ENCODE data around the gene SRI. TPM values are rescaled to one million over a fixed set of nuclear protein-coding genes. Genes with fewer than 3 reads are reported as not detected.

The SRI gene
- total and polyA plus RNA-seq, 2 donors (not counting 3 experiments of a cell fraction or from before 2014, with no cell fraction given) = 121 to 204 TPM

DNA sequence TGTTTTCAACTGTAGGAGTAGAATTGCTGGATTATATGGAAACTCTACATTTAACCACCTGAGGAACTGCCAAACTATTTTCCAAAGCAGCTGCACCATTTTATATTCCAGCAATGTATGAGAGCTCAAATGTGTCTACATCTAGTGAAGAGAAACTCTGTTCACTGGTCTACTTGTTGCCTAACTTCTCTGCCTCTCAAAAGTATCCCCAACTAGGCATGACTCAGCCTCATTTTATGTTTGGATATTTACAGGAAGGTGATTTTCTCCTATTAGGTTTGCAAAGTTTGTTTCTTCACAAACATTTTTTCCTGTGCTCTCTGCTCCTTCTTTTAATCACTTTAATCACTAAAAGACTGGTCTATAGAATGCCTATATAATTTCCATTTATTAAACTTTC, 37.1 kb upstream of the SRI start:
- Histone ChIP-seq H3K9ac (replicated peaks; ENCODE audit: extremely low read depth, insufficient read depth, low read length) (no peak overlapping the region), H3K4me1 (ENCODE audit: control insufficient read depth, extremely low read depth, insufficient read depth, low read length) (no peaks in the 10 kb centered on the region), H3K4me2 (ENCODE audit: insufficient read depth, low read length) (no peak overlapping the region), H3K36me3 (ENCODE audit: control insufficient read depth in 2 of 2, extremely low read depth in 1 of 2, insufficient read depth in 2 of 2, low read length in 2 of 2) (no peaks in the 10 kb centered on the region), H3K9me3 (replicated peaks; ENCODE audit: control insufficient read depth, insufficient read depth, low read length) (no peaks in the 10 kb centered on the region), H2AFZ (ENCODE audit: low read depth, low read length) (no peak overlapping the region), H3K4me3 (replicated peaks in 1 of 3; ENCODE audit: insufficient read depth in 1 of 3, low read depth in 1 of 3, low read length in 3 of 3) (no peak overlapping the region), H3K79me2 (ENCODE audit: control insufficient read depth, insufficient read depth, low read length) (no peaks in the 10 kb centered on the region), H3K27ac (ENCODE audit: insufficient read depth, low read depth, low read length) (no peak overlapping the region), H4K20me1 (replicated peaks; ENCODE audit: control insufficient read depth, extremely low read depth, insufficient read depth, low read length) (no peaks in the 10 kb centered on the region), H3K27me3 (ENCODE audit: control insufficient read depth in 2 of 2, insufficient read depth in 2 of 2, low read length in 2 of 2) (no peaks in the 10 kb centered on the region), H3K9me1 (replicated peaks; ENCODE audit: control insufficient read depth, extremely low read depth, insufficient read depth, low read length) (no peaks in the 10 kb centered on the region)
- no peak for TF ChIP-seq POLR2A (IDR thresholded peaks at IDR 0.05; ENCODE audit: low read depth, low read length)
- TF ChIP-seq POLR2AphosphoS5 (IDR thresholded peaks at IDR 0.05; ENCODE audit: insufficient read depth, low read depth, low read length) = no peak
- TF ChIP-seq FOS (IDR thresholded peaks at IDR 0.05; ENCODE audit: borderline replicate concordance, insufficient read depth, low read length) = no peak
- FAIRE-seq (no peak), DNase-seq (ENCODE audit: low read depth, low spot score) (no peak)
- BruUV-seq (replicated peaks) = no TSS peak
- ChIA-PET POLR2A (no interaction called here), CTCF (no interaction called here)
- dilution Hi-C loops (cut with MboI; ENCODE audit: extremely low pct_ligation_motif_present, low sequenced_read_pairs) = no loop called here
- intact Hi-C loops (cut with micrococcal nuclease) = no loop called here

DNA sequence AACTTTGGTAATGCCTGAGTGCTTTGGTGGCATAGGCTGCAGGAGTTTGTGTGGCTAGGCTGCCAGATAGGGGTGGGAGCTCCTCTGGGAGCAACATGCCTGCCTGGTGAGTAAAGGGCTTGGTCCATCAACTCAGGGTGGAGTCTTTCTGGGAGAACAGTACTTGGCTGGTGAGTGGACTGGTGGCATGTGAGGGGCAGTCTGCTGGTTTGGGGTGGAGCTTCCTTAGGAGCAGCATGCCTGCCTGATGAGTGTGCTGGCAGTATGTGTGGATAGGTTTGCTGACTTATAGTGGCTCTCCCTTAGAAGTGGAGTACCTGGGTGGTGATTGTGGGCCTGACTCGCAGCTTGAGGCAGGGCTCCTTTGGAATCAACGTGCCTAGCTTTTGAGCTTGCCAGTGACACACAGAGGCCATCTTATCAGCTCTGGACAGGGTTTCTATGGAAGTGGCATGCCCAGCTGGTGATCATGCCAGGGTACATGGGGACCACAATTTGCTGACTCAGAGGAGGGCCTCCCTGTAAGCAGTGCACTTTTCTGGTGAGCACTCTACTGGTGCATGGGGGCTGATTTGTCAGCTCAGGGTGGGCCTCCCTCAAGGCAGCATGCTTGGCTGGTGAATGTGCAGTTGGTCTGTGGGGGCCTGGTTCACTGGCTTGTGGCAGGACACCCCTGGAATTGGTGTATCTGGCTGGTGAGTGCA, 35.0 kb upstream of the SRI start:
- Histone ChIP-seq H3K27me3 (ENCODE audit: control insufficient read depth in 2 of 2, insufficient read depth in 2 of 2, low read length in 2 of 2) (no peaks in the 10 kb centered on the region), H2AFZ (ENCODE audit: low read depth, low read length) (no peak overlapping the region), H3K27ac (ENCODE audit: insufficient read depth, low read depth, low read length) (no peak overlapping the region), H3K9me1 (replicated peaks; ENCODE audit: control insufficient read depth, extremely low read depth, insufficient read depth, low read length) (no peaks in the 10 kb centered on the region), H3K4me1 (ENCODE audit: control insufficient read depth, extremely low read depth, insufficient read depth, low read length) (no peaks in the 10 kb centered on the region), H3K4me2 (ENCODE audit: insufficient read depth, low read length) (no peak overlapping the region), H3K9ac (replicated peaks; ENCODE audit: extremely low read depth, insufficient read depth, low read length) (no peak overlapping the region), H3K36me3 (ENCODE audit: control insufficient read depth in 2 of 2, extremely low read depth in 1 of 2, insufficient read depth in 2 of 2, low read length in 2 of 2) (no peaks in the 10 kb centered on the region), H4K20me1 (replicated peaks; ENCODE audit: control insufficient read depth, extremely low read depth, insufficient read depth, low read length) (no peaks in the 10 kb centered on the region), H3K4me3 (replicated peaks in 1 of 3; ENCODE audit: insufficient read depth in 1 of 3, low read depth in 1 of 3, low read length in 3 of 3) (no peak overlapping the region), H3K79me2 (ENCODE audit: control insufficient read depth, insufficient read depth, low read length) (no peaks in the 10 kb centered on the region), H3K9me3 (replicated peaks; ENCODE audit: control insufficient read depth, insufficient read depth, low read length) (no peaks in the 10 kb centered on the region)
- DNase-seq (ENCODE audit: low read depth, low spot score) = no peak
- TF ChIP-seq EZH2 (IDR thresholded peaks at IDR 0.05; ENCODE audit: borderline replicate concordance, low read depth, low read length, severe bottlenecking) = no peak
- no peak for TF ChIP-seq JUN (IDR thresholded peaks at IDR 0.05; ENCODE audit: borderline replicate concordance, insufficient read depth, insufficient read length, low read depth)
- TF ChIP-seq POLR2A (IDR thresholded peaks at IDR 0.05; ENCODE audit: low read depth, low read length) = no peak
- no peak for TF ChIP-seq GATA2 (IDR thresholded peaks at IDR 0.05; ENCODE audit: insufficient read depth, insufficient read length, low read depth, low read length)
- TF ChIP-seq FOS (IDR thresholded peaks at IDR 0.05; ENCODE audit: borderline replicate concordance, insufficient read depth, low read length) = no peak
- TF ChIP-seq MYC (IDR thresholded peaks at IDR 0.05; ENCODE audit: low read depth, low read length) = no peak
- TF ChIP-seq, protein P1, sequence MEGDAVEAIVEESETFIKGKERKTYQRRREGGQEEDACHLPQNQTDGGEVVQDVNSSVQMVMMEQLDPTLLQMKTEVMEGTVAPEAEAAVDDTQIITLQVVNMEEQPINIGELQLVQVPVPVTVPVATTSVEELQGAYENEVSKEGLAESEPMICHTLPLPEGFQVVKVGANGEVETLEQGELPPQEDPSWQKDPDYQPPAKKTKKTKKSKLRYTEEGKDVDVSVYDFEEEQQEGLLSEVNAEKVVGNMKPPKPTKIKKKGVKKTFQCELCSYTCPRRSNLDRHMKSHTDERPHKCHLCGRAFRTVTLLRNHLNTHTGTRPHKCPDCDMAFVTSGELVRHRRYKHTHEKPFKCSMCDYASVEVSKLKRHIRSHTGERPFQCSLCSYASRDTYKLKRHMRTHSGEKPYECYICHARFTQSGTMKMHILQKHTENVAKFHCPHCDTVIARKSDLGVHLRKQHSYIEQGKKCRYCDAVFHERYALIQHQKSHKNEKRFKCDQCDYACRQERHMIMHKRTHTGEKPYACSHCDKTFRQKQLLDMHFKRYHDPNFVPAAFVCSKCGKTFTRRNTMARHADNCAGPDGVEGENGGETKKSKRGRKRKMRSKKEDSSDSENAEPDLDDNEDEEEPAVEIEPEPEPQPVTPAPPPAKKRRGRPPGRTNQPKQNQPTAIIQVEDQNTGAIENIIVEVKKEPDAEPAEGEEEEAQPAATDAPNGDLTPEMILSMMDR (IDR thresholded peaks at IDR 0.05; ENCODE audit: extremely low read depth in 1 of 2, insufficient read depth in 1 of 2, low read depth in 1 of 2, low read length in 2 of 2) = no peak
- TF ChIP-seq, protein P2, sequence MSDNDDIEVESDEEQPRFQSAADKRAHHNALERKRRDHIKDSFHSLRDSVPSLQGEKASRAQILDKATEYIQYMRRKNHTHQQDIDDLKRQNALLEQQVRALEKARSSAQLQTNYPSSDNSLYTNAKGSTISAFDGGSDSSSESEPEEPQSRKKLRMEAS (IDR thresholded peaks at IDR 0.05; ENCODE audit: insufficient read depth, insufficient read length) = no peak
- TF ChIP-seq POLR2AphosphoS5 (IDR thresholded peaks at IDR 0.05; ENCODE audit: insufficient read depth, low read depth, low read length) = no peak
- no TSS peak for BruUV-seq (replicated peaks)
- intact Hi-C loops (cut with micrococcal nuclease) (no loop called here), dilution Hi-C loops (cut with MboI; ENCODE audit: extremely low pct_ligation_motif_present, low sequenced_read_pairs) (no loop called here)
- ChIA-PET CTCF (interaction anchor here (0.8 to 1.3 kb wide), 2 partner anchors 84 to 90 kb away, joined by 3 read pairs; no protein-coding TSS in a partner anchor), POLR2A (no interaction called here)
- no peak for FAIRE-seq

Data from endothelial cell of umbilical vein (primary cell).